Measurements from ENCODE around the gene TEPSIN.

TEPSIN gene

DNA sequence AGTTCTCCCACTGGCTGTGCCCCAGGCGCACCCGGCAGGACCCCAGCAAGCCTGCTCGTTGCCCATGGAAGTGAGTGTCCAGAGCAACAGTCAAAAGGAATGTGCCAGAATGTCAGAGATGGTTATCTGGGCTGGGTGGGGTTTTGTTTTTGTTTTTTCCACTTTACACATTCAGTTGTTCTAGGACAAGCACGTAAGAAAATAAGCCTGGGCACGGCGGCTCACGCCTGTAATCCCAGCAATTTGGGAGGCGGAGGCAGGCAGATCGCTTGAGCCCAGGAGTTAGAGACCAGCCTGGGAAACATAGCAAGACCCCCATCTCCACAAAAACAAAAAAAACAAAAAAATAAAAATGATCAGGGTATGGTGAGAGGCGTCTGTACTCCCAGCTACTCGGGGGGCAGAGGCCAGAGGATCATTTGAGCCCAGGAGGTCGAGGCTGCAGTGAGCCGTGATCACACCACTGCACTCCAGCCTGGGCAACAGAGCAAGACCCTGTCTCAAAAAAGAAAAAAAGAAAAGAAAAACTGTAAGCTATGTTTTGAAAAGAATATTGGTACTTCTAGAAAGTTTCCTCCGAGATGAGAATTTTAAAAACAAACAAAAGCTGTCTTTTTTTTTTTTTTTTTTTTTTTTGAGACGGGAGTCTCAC, 8.6 kb upstream of the TEPSIN start:
- Histone ChIP-seq H4K20me1 (ENCODE audit: insufficient read depth, low read length) (peaks cover 28% of the 10 kb centered on the region), H3K36me3 (ENCODE audit: insufficient read depth, low read length) (peaks cover 44% of the 10 kb centered on the region)

DNA sequence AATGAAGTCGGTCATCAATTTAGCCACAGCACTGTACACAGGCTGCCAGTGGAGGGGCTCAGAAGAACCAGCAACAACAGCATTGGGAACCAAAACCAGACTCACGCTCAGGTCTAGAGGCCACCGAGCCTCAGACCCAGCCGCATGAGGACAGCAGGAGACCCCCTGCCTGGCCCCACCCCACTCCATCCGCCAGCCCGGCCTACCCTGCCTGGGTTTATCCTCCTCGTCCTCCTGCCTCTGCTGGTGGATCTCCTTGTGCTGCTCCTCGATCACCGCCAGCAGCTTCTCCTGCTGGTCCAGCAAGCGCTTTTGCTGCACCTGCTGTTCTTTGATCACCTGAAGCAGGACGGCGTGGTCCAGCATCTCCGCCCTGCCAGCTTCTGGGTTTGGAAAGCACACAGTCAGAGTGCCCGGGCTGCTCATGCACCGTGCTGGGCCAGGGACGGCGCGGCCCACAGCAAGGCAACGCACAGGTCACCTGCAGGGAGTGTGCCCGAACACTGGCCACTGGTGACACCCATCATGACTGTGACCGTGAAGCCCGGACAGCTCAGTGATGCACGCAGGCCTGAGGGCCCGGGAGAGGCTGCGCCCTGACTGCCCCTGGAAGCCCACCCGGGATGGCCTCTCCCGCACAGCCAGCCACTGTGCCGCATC, 8.0 kb upstream of the TEPSIN start:
- no peak overlapping the region for H3K4me2 ChIP-seq (ENCODE audit: insufficient read depth, low read length)
- peaks cover 33% of the 10 kb centered on the region for H4K20me1 ChIP-seq (ENCODE audit: insufficient read depth, low read length)
- no peak overlapping the region for H3K4me3 ChIP-seq (ENCODE audit: low read depth in 1 of 2, low read length in 2 of 2)
- H3K36me3 ChIP-seq (ENCODE audit: insufficient read depth, low read length) = peaks cover 42% of the 10 kb centered on the region
- H3K4me1 ChIP-seq (ENCODE audit: insufficient read depth, low read length) = no peaks in the 10 kb centered on the region
- no peak overlapping the region for H3K27ac ChIP-seq (ENCODE audit: low read length)
- no peak overlapping the region for H3K9ac ChIP-seq (ENCODE audit: low read depth, low read length)
- DNase-seq = no peak
- no peaks in the 10 kb centered on the region for H3K79me2 ChIP-seq (ENCODE audit: insufficient read depth, low read length)
- no peak for ATAC-seq (ENCODE audit: insufficient read depth, low read depth)
- no peaks in the 10 kb centered on the region for H3K9me3 ChIP-seq (ENCODE audit: insufficient read depth, low read length, severe bottlenecking)
- H2AFZ ChIP-seq (ENCODE audit: low read depth, low read length) = no peak overlapping the region
- no peak for TF ChIP-seq EZH2 (IDR thresholded peaks at IDR 0.05; ENCODE audit: borderline replicate concordance, low read depth, low read length, severe bottlenecking)
- TF ChIP-seq, protein P1, sequence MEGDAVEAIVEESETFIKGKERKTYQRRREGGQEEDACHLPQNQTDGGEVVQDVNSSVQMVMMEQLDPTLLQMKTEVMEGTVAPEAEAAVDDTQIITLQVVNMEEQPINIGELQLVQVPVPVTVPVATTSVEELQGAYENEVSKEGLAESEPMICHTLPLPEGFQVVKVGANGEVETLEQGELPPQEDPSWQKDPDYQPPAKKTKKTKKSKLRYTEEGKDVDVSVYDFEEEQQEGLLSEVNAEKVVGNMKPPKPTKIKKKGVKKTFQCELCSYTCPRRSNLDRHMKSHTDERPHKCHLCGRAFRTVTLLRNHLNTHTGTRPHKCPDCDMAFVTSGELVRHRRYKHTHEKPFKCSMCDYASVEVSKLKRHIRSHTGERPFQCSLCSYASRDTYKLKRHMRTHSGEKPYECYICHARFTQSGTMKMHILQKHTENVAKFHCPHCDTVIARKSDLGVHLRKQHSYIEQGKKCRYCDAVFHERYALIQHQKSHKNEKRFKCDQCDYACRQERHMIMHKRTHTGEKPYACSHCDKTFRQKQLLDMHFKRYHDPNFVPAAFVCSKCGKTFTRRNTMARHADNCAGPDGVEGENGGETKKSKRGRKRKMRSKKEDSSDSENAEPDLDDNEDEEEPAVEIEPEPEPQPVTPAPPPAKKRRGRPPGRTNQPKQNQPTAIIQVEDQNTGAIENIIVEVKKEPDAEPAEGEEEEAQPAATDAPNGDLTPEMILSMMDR (IDR thresholded peaks at IDR 0.05; ENCODE audit: borderline replicate concordance, extremely low read depth, low read length, poor library complexity, severe bottlenecking) = no peak
- no peaks in the 10 kb centered on the region for H3K27me3 ChIP-seq (ENCODE audit: insufficient read depth, low read length, poor library complexity)

More for the DNA sequence above, 8.6 kb upstream of the TEPSIN start:
- no peaks in the 10 kb centered on the region for H3K79me2 ChIP-seq (ENCODE audit: insufficient read depth, low read length)
- TF ChIP-seq, protein P1 (IDR thresholded peaks at IDR 0.05; ENCODE audit: borderline replicate concordance, extremely low read depth, low read length, poor library complexity, severe bottlenecking) = no peak
- TF ChIP-seq EZH2 (IDR thresholded peaks at IDR 0.05; ENCODE audit: borderline replicate concordance, low read depth, low read length, severe bottlenecking) = no peak
- no peak overlapping the region for H3K27ac ChIP-seq (ENCODE audit: low read length)
- H2AFZ ChIP-seq (ENCODE audit: low read depth, low read length) = no peak overlapping the region
- no peak overlapping the region for H3K9ac ChIP-seq (ENCODE audit: low read depth, low read length)
- no peaks in the 10 kb centered on the region for H3K4me1 ChIP-seq (ENCODE audit: insufficient read depth, low read length)
- H3K4me3 ChIP-seq (ENCODE audit: low read depth in 1 of 2, low read length in 2 of 2) = no peak overlapping the region
- ATAC-seq (ENCODE audit: insufficient read depth, low read depth) (no peak), DNase-seq (no peak)
- H3K4me2 ChIP-seq (ENCODE audit: insufficient read depth, low read length) = no peak overlapping the region
- H3K9me3 ChIP-seq (ENCODE audit: insufficient read depth, low read length, severe bottlenecking) = no peaks in the 10 kb centered on the region
- no peaks in the 10 kb centered on the region for H3K27me3 ChIP-seq (ENCODE audit: insufficient read depth, low read length, poor library complexity)

DNA sequence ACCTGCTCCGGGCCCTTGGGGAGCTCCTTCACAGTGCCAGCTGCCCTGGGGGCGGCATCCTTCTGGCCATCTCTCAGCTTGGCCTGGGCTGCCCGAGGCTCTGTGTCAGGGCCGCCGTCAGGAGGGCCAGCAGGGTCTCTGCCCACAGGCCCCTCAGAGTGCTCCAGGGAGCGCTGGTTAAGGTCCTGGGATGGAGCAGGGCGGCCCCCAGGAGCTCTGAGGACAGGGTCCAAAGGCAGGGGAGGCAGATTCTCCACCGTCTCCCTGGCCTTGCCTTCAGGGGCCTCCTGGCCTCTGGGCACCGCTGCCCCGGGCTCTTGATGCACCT, 7.5 kb upstream of the TEPSIN start:
- DNase-seq (no peak), ATAC-seq (ENCODE audit: insufficient read depth, low read depth) (no peak)
- H3K4me2 ChIP-seq (ENCODE audit: insufficient read depth, low read length) = no peak overlapping the region
- H3K27ac ChIP-seq (ENCODE audit: low read length) = no peak overlapping the region
- H3K27me3 ChIP-seq (ENCODE audit: insufficient read depth, low read length, poor library complexity) = no peaks in the 10 kb centered on the region
- peaks cover 37% of the 10 kb centered on the region for H4K20me1 ChIP-seq (ENCODE audit: insufficient read depth, low read length)
- no peak overlapping the region for H3K4me3 ChIP-seq (ENCODE audit: low read depth in 1 of 2, low read length in 2 of 2)
- H3K36me3 ChIP-seq (ENCODE audit: insufficient read depth, low read length) = peaks cover 43% of the 10 kb centered on the region
- no peak overlapping the region for H3K9ac ChIP-seq (ENCODE audit: low read depth, low read length)
- peaks cover 3% of the 10 kb centered on the region; the same call in 1 of the 2 replicates for H3K79me2 ChIP-seq (ENCODE audit: insufficient read depth, low read length)
- H3K4me1 ChIP-seq (ENCODE audit: insufficient read depth, low read length) = peaks cover 3% of the 10 kb centered on the region
- TF ChIP-seq EZH2 (IDR thresholded peaks at IDR 0.05; ENCODE audit: borderline replicate concordance, low read depth, low read length, severe bottlenecking) = no peak
- TF ChIP-seq, protein P1 (IDR thresholded peaks at IDR 0.05; ENCODE audit: borderline replicate concordance, extremely low read depth, low read length, poor library complexity, severe bottlenecking) = no peak
- H3K9me3 ChIP-seq (ENCODE audit: insufficient read depth, low read length, severe bottlenecking) = no peaks in the 10 kb centered on the region
- no peak overlapping the region for H2AFZ ChIP-seq (ENCODE audit: low read depth, low read length)

All from DND-41 (cell line).